Thymus (tissue), 11 donors: ENCODE data around the gene N4BP2L2. TPM values are rescaled to one million over a fixed set of nuclear protein-coding genes. Genes with fewer than 3 reads are reported as not detected.

ENCODE experiments used
- DNase-seq, 9 donors: peaks; one replicate each; pipeline ENCODE4 v3.0.0-alpha.2; 2013; ENCODE audit warnings: low spot score in 9 of 9, low read depth in 6 of 9, missing footprints in 1 of 9
- H3K27ac ChIP-seq, 2 donors: one replicate each; pipeline ENCODE4 v1.5.1; 2013; ENCODE audit warnings: control low read depth in 1 of 2, low read depth in 1 of 2, low read length in 1 of 2, mild to moderate bottlenecking in 1 of 2, moderate library complexity in 1 of 2
- H3K27me3 ChIP-seq, 2 donors: one replicate each; pipeline ENCODE4 v1.5.1; 2013; ENCODE audit warnings: low read length in 1 of 2; ENCODE audit not compliant: control insufficient read depth in 2 of 2, insufficient read depth in 1 of 2
- H3K36me3 ChIP-seq, 2 donors: one replicate each; pipeline ENCODE4 v1.5.1; 2013; ENCODE audit warnings: low read length in 1 of 2, mild to moderate bottlenecking in 1 of 2, moderate library complexity in 1 of 2; ENCODE audit not compliant: control insufficient read depth in 2 of 2, insufficient read depth in 2 of 2
- H3K4me1 ChIP-seq, 2 donors: one replicate each; pipeline ENCODE4 v1.5.1; 2013; ENCODE audit warnings: low read length in 2 of 2; ENCODE audit not compliant: control insufficient read depth in 2 of 2, insufficient read depth in 2 of 2
- H3K4me3 ChIP-seq, 2 donors: one replicate each; pipeline ENCODE4 v1.5.1; 2013; ENCODE audit warnings: low read length in 2 of 2, control low read depth in 1 of 2, mild to moderate bottlenecking in 1 of 2
- H3K9me3 ChIP-seq, 2 donors: one replicate each; pipeline ENCODE4 v1.5.1; 2013; ENCODE audit warnings: low read length in 1 of 2, mild to moderate bottlenecking in 1 of 2; ENCODE audit not compliant: control insufficient read depth in 2 of 2, insufficient read depth in 1 of 2
- WGBS: extraction: QIAGEN DNeasy Blood & Tissue Kit; methylation state at CpG from one replicate; pipeline ENCODE4 v1.1.7; 2013; 5-methylcytosine and 5-hydroxymethylcytosine counted together
- polyA plus RNA-seq: library from polyadenylated mRNA; stranded (reverse); fragments of 200-250 nt; gene quantifications from one replicate; pipeline ENCODE4 v1.2.3, GENCODE V29; 2013
- total RNA-seq: library from RNA; stranded (reverse); fragments of 120-200 nt; gene quantifications from one replicate; pipeline ENCODE4 v1.2.4, GENCODE V29; 2013
- donor health status: healthy.

N4BP2L2 gene
- total and polyA plus RNA-seq, 2 donors = 123 to 137 TPM

GRCh38 chr13:32445461-32445860 lies 93.1 kb downstream of the N4BP2L2 start:
- Histone ChIP-seq H3K4me1 (no peaks in the 10 kb centered on the region), H3K27ac (no peak overlapping the region), H3K27me3 (no peaks in the 10 kb centered on the region), H3K9me3 (no peaks in the 10 kb centered on the region), H3K4me3 (no peak overlapping the region), H3K36me3 (no peaks in the 10 kb centered on the region)
- DNase-seq = no peak
- WGBS = 96% methylated on average over 2 of the region's 2 CpGs

GRCh38 chr13:32443111-32443510 lies 95.5 kb downstream of the N4BP2L2 start:
- Histone ChIP-seq H3K4me1 (no peaks in the 10 kb centered on the region), H3K4me3 (no peak overlapping the region), H3K36me3 (no peaks in the 10 kb centered on the region), H3K27me3 (no peaks in the 10 kb centered on the region), H3K27ac (no peak overlapping the region), H3K9me3 (no peaks in the 10 kb centered on the region)
- DNase-seq = peak in 5 of 9 donors; percentile 21 to 65 (median 28)
- WGBS = 52% methylated on average over 2 of the region's 2 CpGs

DNA sequence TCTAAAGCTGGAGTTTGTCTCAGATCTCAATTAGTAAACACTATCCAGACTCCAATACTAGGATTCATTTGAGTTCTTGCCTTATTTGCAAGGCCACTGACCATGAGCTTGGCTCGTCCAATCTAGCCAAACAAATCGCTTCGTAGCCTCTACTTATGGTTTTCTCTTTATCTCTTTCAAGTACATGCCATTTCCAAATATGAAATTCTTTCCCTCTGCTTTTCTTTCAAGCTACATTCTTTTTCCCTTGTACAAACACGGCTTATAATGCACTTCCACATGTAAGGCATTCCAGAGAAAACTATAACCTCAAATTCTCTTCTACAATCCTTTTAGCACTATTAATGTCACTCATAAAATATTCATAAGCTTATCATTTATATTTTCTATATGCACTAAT lies 99.7 kb downstream of the N4BP2L2 start:
- Histone ChIP-seq H3K4me3 (no peak overlapping the region), H3K27me3 (no peaks in the 10 kb centered on the region), H3K9me3 (no peaks in the 10 kb centered on the region), H3K27ac (no peak overlapping the region), H3K36me3 (no peaks in the 10 kb centered on the region), H3K4me1 (no peaks in the 10 kb centered on the region)
- DNase-seq = no peak
- WGBS = 98% methylated on average over 4 of the region's 4 CpGs

- peaks cover 0 to 20% of the 10 kb centered on the region in 2 donors for H3K4me1 ChIP-seq
- no peak overlapping the region for H3K4me3 ChIP-seq
- no peaks in the 10 kb centered on the region for H3K9me3 ChIP-seq
- H3K27me3 ChIP-seq = no peaks in the 10 kb centered on the region
- H3K27ac ChIP-seq = no peak overlapping the region
- no peak for DNase-seq
- 90% methylated on average over 3 of the region's 3 CpGs for WGBS
- peaks cover 0 to 3% of the 10 kb centered on the region in 2 donors for H3K36me3 ChIP-seq
Measured at GRCh38 chr13:32432856-32433255, 105.7 kb downstream of the N4BP2L2 start.

GRCh38 chr13:32431361-32431760 lies 107.2 kb downstream of the N4BP2L2 start:
- H3K4me3 ChIP-seq = no peak overlapping the region
- DNase-seq = no peak
- no peaks in the 10 kb centered on the region for H3K9me3 ChIP-seq
- H3K36me3 ChIP-seq = peaks cover 0 to 3% of the 10 kb centered on the region in 2 donors
- WGBS = 98% methylated on average over 5 of the region's 5 CpGs
- no peaks in the 10 kb centered on the region for H3K27me3 ChIP-seq
- peaks cover 0 to 26% of the 10 kb centered on the region in 2 donors for H3K4me1 ChIP-seq
- H3K27ac ChIP-seq = no peak overlapping the region

GRCh38 chr13:32430018-32430747 lies 108.4 kb downstream of the N4BP2L2 start:
- peak overlapping the region in 1 of 2 donors; percentile 33 for H3K27ac ChIP-seq
- no peaks in the 10 kb centered on the region for H3K9me3 ChIP-seq
- no peak overlapping the region for H3K4me3 ChIP-seq
- H3K4me1 ChIP-seq = peaks cover 8 to 37% of the 10 kb centered on the region in 2 donors
- WGBS = 23% methylated on average over 6 of the region's 6 CpGs
- DNase-seq = peak in 1 of 9 donors; percentile 27
- no peaks in the 10 kb centered on the region for H3K27me3 ChIP-seq
- peaks cover 1 to 3% of the 10 kb centered on the region in 2 donors for H3K36me3 ChIP-seq

GRCh38 chr13:32429433-32429909 lies 109.1 kb downstream of the N4BP2L2 start:
- Histone ChIP-seq H3K27ac (peak overlapping the region in 1 of 2 donors; percentile 98), H3K4me3 (no peak overlapping the region), H3K36me3 (peaks cover 3% of the 10 kb centered on the region in 2 donors), H3K27me3 (no peaks in the 10 kb centered on the region), H3K4me1 (peaks cover 8 to 40% of the 10 kb centered on the region in 2 donors), H3K9me3 (no peaks in the 10 kb centered on the region)
- no peak for DNase-seq
- WGBS = 98% methylated on average over 6 of the region's 6 CpGs

- WGBS = 62% methylated on average over 9 of the region's 9 CpGs
- peak in 1 of 9 donors; percentile 26 for DNase-seq
- peaks cover 3% of the 10 kb centered on the region in 2 donors for H3K36me3 ChIP-seq
- peak overlapping the region; percentile 98 to 99 for H3K27ac ChIP-seq
- H3K4me3 ChIP-seq = peak overlapping the region; percentile 69 to 94
- H3K9me3 ChIP-seq = no peaks in the 10 kb centered on the region
- H3K4me1 ChIP-seq = peaks cover 8 to 43% of the 10 kb centered on the region in 2 donors
- no peaks in the 10 kb centered on the region for H3K27me3 ChIP-seq
Measured at GRCh38 chr13:32428581-32429432, 109.8 kb downstream of the N4BP2L2 start.
